ENCODE results near the gene RAB8B.
A peak's percentile ranks its signal among the peaks of the same experiment; 100 is the strongest.

Gene RAB8B

DNA sequence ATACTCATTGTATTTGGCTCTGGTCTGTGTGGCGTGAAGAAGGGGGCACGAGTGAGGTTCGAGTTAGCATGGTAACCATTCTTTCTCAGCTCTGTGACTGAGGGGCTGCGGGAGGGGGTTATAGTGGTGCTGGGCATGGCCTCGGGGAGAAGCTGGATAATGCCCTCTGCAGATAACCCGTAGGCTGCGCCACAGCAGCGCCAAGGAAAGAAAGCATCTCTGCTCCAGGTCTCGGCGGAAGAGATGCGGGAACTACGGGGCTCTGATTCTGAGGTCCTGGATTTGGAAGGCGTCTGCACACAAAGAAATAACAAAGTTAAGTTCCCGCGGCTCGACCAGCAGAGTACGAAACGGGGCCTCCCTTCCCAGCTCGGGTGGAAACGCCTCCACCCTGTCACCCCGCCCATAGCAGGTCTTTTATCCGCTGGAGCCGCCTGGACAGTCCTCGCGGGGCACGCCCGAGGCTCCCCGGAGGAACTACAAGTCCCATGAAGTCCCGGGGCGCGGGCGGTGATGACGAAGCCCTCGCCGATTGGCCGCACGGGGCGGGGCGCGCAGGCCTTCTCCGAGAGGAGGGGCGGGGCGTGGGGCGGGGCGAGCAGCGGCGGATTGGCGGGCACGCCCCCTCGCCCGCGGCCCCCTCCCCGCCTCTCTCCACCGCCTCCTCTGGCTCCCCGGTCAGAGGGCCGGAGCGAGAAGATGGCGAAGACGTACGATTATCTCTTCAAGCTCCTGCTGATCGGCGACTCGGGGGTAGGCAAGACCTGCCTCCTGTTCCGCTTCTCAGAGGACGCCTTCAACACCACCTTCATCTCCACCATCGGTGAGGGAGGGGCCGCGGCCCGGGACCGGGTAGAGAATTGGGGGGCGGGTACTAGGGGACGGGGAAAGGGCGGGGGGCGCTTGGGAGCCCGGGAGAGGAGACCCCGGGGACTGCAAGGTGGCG lies at the start of gene RAB8B:
Gene RAB8B, plus strand, starts transcription at position 681 of the 946 bp plus-strand sequence. Its CDS starts 19 bp downstream, at position 700.
- DNase-seq = peak; percentile 98
- no peak for TF ChIP-seq CTCF (IDR thresholded peaks at IDR 0.05; ENCODE audit: low read depth, low read length)
- H3K27ac ChIP-seq = peak within 1 kb of the TSS; percentile 69
- no peaks in the 10 kb centered on the region for H3K27me3 ChIP-seq (ENCODE audit: insufficient read depth, low read depth, severe bottlenecking)
- peak within 1 kb of the TSS; percentile 90 for H3K4me3 ChIP-seq (ENCODE audit: low read depth, low read length)
- no peaks in the 10 kb centered on the region for H3K36me3 ChIP-seq
- H3K9me3 ChIP-seq (ENCODE audit: severe bottlenecking) = no peaks in the 10 kb centered on the region

DNA sequence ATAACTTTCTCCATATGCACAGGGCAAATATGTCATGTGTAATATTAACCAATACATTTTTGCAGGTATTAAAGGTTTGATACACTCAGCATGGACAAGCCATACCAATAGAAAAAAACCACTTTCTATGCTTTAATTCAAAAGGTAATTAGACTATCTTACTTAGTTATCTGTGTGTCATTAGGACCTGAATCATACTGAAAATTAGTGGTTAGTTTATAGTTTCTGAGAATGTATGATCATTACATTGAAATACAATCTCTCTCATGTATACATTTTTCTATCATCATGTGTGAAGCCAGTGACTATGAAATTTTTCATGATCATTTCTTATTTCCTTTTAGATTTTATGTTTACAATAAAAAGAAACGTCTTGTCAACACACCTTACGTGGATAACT lies 48.5 kb upstream of the RAB8B start:
- no peak overlapping the region for H3K27ac ChIP-seq

GRCh38 chr15:63145426-63145825 lies 44.0 kb upstream of the RAB8B start:
- Histone ChIP-seq H3K9me3 (ENCODE audit: severe bottlenecking) (no peaks in the 10 kb centered on the region), H3K27me3 (ENCODE audit: insufficient read depth, low read depth, severe bottlenecking) (no peaks in the 10 kb centered on the region), H3K36me3 (peaks cover 8% of the 10 kb centered on the region), H3K27ac (no peak overlapping the region), H3K4me3 (ENCODE audit: low read depth, low read length) (no peak overlapping the region)
- no peak for DNase-seq
- TF ChIP-seq CTCF (IDR thresholded peaks at IDR 0.05; ENCODE audit: low read depth, low read length) = no peak

More for the DNA sequence above, 48.5 kb upstream of the RAB8B start:
- TF ChIP-seq CTCF (IDR thresholded peaks at IDR 0.05; ENCODE audit: low read depth, low read length) = no peak
- DNase-seq = no peak
- Histone ChIP-seq H3K4me3 (ENCODE audit: low read depth, low read length) (no peak overlapping the region), H3K9me3 (ENCODE audit: severe bottlenecking) (no peaks in the 10 kb centered on the region), H3K27me3 (ENCODE audit: insufficient read depth, low read depth, severe bottlenecking) (no peaks in the 10 kb centered on the region), H3K36me3 (no peaks in the 10 kb centered on the region; the same call in 1 of the 2 replicates)

DNA sequence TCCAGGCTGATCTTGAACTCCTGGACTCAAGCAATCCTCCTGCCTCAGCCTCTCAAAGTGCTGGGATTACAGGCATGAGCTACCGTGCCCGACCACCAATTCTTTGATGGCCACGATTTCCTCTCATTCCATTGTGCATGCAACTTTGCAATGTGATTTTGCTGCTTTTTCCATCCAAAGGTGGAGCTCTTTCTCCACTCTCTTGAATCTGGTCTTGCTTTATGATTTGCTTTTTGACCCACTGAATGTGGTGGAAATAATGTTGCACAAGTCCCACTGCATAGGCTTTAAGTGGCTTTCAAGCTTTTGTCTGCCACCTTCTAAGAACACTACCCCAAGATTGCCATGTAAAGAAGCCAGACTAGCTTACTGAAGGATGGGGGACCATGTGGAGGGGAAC lies 42.7 kb upstream of the RAB8B start:
- TF ChIP-seq CTCF (IDR thresholded peaks at IDR 0.05; ENCODE audit: low read depth, low read length) = no peak
- Histone ChIP-seq H3K4me3 (ENCODE audit: low read depth, low read length) (no peak overlapping the region), H3K36me3 (peaks cover 19% of the 10 kb centered on the region), H3K27ac (no peak overlapping the region), H3K27me3 (ENCODE audit: insufficient read depth, low read depth, severe bottlenecking) (no peaks in the 10 kb centered on the region), H3K9me3 (ENCODE audit: severe bottlenecking) (no peaks in the 10 kb centered on the region)
- DNase-seq = no peak

GRCh38 chr15:63151665-63152064 lies 37.7 kb upstream of the RAB8B start:
- no peaks in the 10 kb centered on the region for H3K9me3 ChIP-seq (ENCODE audit: severe bottlenecking)
- H3K36me3 ChIP-seq = peaks cover 54% of the 10 kb centered on the region
- no peak overlapping the region for H3K27ac ChIP-seq
- no peak for TF ChIP-seq CTCF (IDR thresholded peaks at IDR 0.05; ENCODE audit: low read depth, low read length)
- H3K27me3 ChIP-seq (ENCODE audit: insufficient read depth, low read depth, severe bottlenecking) = no peaks in the 10 kb centered on the region
- H3K4me3 ChIP-seq (ENCODE audit: low read depth, low read length) = no peak overlapping the region
- no peak for DNase-seq

Data from WERI-Rb-1 (cell line).